ENCODE measurements around the gene TMEM37. TPM values are rescaled to one million over a fixed set of nuclear protein-coding genes. Genes with fewer than 3 reads are reported as not detected.
A peak's percentile ranks its signal among the peaks of the same experiment; 100 is the strongest.

TMEM37 gene
- total RNA-seq = 0.26 TPM in 1 of 2 replicates, not detected in the other

DNA sequence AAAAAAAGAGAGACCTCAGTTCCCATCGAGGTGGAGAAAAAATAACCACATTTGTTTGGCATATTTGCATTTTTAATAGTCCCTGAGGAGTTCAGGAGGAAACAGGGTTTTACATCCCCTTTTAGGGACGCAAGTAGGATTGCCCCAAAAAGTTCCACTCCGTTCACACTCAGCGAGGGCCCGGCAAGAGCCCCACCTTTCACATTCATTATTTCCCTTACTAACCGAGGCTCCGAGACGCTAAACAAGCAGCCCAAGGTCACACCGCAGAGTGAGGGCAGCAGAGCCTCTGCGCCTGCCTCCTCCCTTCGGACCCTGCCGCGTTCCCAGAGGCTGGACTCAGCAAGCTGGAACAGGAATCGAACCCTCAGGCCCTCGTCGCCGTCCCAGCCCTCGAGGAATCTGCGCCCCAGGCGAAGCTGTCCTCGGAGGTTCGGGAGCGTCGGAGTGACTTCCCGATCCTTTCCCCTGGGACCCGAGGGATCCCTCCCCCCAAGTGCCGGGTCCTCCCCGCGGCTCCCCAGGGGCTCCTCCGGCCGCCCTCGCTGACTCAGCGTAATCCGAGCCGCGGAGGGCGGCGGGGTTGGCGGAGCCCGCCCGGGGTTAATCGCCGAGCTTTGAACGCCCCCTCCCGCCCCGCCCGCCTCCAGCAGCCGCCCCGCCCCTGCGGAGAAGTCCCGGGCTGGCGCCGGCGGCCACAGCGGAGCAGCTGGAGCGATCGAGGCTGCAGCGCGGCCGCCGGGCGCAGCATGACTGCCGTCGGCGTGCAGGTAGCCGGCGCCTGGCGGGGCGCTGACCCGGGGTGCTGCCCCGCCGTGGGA lies at the start of gene TMEM37:
TMEM37 (plus strand) TSS at position 700 of the 821 bp plus-strand sequence; CDS start at position 750, 50 bp downstream.
- no peak for FAIRE-seq
- H3K4me3 ChIP-seq (ENCODE audit: low read depth, low read length) = peak within 1 kb of the TSS; percentile 23
- peaks cover 20% of the 10 kb centered on the region for H3K27me3 ChIP-seq (ENCODE audit: control insufficient read depth, insufficient read depth, low read length)
- TF ChIP-seq CTCF (IDR thresholded peaks at IDR 0.05; ENCODE audit: insufficient read depth, low read length, severe bottlenecking) = no peak
- no peak for DNase-seq (ENCODE audit: low read depth)
- no peaks in the 10 kb centered on the region for H3K36me3 ChIP-seq (ENCODE audit: control insufficient read depth, insufficient read depth, low read length)

- Histone ChIP-seq H3K36me3 (ENCODE audit: control insufficient read depth, insufficient read depth, low read length) (no peaks in the 10 kb centered on the region), H3K4me3 (ENCODE audit: low read depth, low read length) (no peak overlapping the region), H3K27me3 (ENCODE audit: control insufficient read depth, insufficient read depth, low read length) (no peaks in the 10 kb centered on the region)
- FAIRE-seq (peak; percentile 83), DNase-seq (ENCODE audit: low read depth) (no peak)
- no peak for TF ChIP-seq CTCF (IDR thresholded peaks at IDR 0.05; ENCODE audit: insufficient read depth, low read length, severe bottlenecking)
Observed at GRCh38 chr2:119383410-119384140, 48.1 kb upstream of the TMEM37 start.

- Histone ChIP-seq H3K4me3 (ENCODE audit: low read depth, low read length) (no peak overlapping the region), H3K27me3 (ENCODE audit: control insufficient read depth, insufficient read depth, low read length) (no peaks in the 10 kb centered on the region), H3K36me3 (ENCODE audit: control insufficient read depth, insufficient read depth, low read length) (no peaks in the 10 kb centered on the region)
- FAIRE-seq = no peak
- DNase-seq (ENCODE audit: low read depth) = no peak
- TF ChIP-seq CTCF (IDR thresholded peaks at IDR 0.05; ENCODE audit: insufficient read depth, low read length, severe bottlenecking) = no peak
Observed at GRCh38 chr2:119384971-119385370, 46.7 kb upstream of the TMEM37 start.

DNA sequence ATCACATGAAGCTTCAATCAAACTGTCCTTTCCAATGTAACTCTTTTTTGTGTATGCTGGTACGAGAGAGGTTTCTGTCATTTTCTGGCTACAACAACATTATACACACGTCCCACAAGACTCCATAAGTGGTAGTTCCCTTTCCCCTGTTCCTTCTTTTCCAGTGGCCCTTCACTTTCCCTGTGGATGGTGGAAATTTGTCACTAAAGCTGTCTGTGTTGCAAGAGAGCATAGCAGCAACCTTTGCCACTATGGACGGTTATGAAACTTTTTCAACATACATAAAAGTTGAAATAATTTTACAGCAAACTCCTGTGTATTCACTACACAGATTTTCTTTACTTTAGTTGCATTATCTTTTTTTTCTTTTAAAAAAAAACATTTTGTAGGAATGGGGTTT lies 46.2 kb upstream of the TMEM37 start:
- H3K36me3 ChIP-seq (ENCODE audit: control insufficient read depth, insufficient read depth, low read length) = no peaks in the 10 kb centered on the region

DNA sequence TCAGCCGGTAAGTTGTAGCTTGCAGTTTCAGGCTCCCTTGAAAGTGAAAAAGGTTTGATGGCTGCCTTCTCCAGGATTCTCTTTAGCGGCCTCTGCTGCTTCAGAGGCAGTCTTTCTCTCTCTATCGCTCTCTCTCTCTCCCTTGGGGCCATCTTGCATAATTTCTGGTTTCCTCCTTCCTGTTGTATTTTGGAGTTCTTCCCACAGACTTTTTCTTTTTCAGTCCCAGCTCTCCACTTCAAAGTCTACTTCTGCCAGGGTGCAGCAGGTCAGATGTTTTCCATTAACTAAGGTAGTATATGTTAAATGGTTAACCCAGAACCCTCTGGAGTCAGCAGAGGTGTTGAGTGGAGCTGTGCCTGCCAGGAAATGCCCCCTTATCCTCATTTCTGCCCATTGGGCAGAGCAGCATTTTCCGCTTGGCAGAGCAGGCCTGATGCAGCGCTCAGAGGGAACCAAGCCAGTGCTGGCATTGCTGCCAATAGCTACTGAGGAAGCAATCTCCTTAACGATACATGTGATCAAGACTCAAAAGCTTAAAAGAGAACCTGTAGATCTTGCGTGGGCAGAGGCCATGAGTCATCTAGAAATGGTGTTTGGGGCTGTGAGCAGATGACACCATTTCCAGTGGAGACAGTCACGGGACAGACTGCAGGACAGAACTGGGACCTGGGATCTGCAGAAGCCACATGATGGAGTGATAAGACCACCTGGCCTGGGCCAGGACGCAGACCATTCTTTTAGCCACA lies 44.1 kb upstream of the TMEM37 start:
- DNase-seq (ENCODE audit: low read depth) = peak; percentile 77
- peak; percentile 10 for TF ChIP-seq CTCF (IDR thresholded peaks at IDR 0.05; ENCODE audit: insufficient read depth, low read length, severe bottlenecking)
- no peaks in the 10 kb centered on the region for H3K36me3 ChIP-seq (ENCODE audit: control insufficient read depth, insufficient read depth, low read length)
- H3K27me3 ChIP-seq (ENCODE audit: control insufficient read depth, insufficient read depth, low read length) = no peaks in the 10 kb centered on the region
- FAIRE-seq = no peak
- no peak overlapping the region for H3K4me3 ChIP-seq (ENCODE audit: low read depth, low read length)

More for the DNA sequence above, 46.2 kb upstream of the TMEM37 start:
- no peak for TF ChIP-seq CTCF (IDR thresholded peaks at IDR 0.05; ENCODE audit: insufficient read depth, low read length, severe bottlenecking)
- no peak for DNase-seq (ENCODE audit: low read depth)
- no peak for FAIRE-seq
- H3K4me3 ChIP-seq (ENCODE audit: low read depth, low read length) = no peak overlapping the region
- H3K27me3 ChIP-seq (ENCODE audit: control insufficient read depth, insufficient read depth, low read length) = no peaks in the 10 kb centered on the region
